Rectal smooth muscle tissue (tissue), 1 donor: ENCODE results near the gene METTL24.
"Not testable (repeated sequence)": the region's sequence is repeated elsewhere in the genome, so short reads cannot be mapped to it uniquely, and the experiment has no call there.

Experiments
- H3K27ac ChIP-seq: one replicate; pipeline ENCODE4 v1.7.0; 2013; ENCODE audit warnings: low read depth, low read length, inconsistent platforms
- H3K27me3 ChIP-seq: one replicate; pipeline ENCODE4 v1.7.0; 2013; ENCODE audit warnings: low read length; ENCODE audit not compliant: control insufficient read depth, insufficient read depth
- H3K36me3 ChIP-seq: one replicate; pipeline ENCODE4 v1.7.0; 2013; ENCODE audit warnings: low read length; ENCODE audit not compliant: control insufficient read depth, insufficient read depth
- H3K4me1 ChIP-seq: one replicate; pipeline ENCODE4 v1.7.0; 2013; ENCODE audit warnings: low read length; ENCODE audit not compliant: control insufficient read depth, insufficient read depth
- H3K4me3 ChIP-seq: one replicate; pipeline ENCODE4 v1.7.0; 2013; ENCODE audit warnings: low read length
- H3K9ac ChIP-seq: one replicate; pipeline ENCODE4 v1.7.0; 2013; ENCODE audit warnings: low read length

METTL24 gene

GRCh38 chr6:110317646-110318045, 40.5 kb downstream of the METTL24 start:
- H3K4me3 ChIP-seq: no peak overlapping the region
- H3K27ac ChIP-seq: no peak overlapping the region
- H3K9ac ChIP-seq: no peak overlapping the region
- H3K36me3 ChIP-seq: no peaks in the 10 kb centered on the region
- H3K4me1 ChIP-seq: peaks cover 7% of the 10 kb centered on the region
- no peaks in the 10 kb centered on the region for H3K27me3 ChIP-seq

GRCh38 chr6:110317189-110317588, 41.0 kb downstream of the METTL24 start:
- Histone ChIP-seq H3K36me3 (no peaks in the 10 kb centered on the region), H3K4me1 (peaks cover 3% of the 10 kb centered on the region), H3K9ac (no peak overlapping the region), H3K27me3 (no peaks in the 10 kb centered on the region), H3K4me3 (no peak overlapping the region), H3K27ac (no peak overlapping the region)

DNA sequence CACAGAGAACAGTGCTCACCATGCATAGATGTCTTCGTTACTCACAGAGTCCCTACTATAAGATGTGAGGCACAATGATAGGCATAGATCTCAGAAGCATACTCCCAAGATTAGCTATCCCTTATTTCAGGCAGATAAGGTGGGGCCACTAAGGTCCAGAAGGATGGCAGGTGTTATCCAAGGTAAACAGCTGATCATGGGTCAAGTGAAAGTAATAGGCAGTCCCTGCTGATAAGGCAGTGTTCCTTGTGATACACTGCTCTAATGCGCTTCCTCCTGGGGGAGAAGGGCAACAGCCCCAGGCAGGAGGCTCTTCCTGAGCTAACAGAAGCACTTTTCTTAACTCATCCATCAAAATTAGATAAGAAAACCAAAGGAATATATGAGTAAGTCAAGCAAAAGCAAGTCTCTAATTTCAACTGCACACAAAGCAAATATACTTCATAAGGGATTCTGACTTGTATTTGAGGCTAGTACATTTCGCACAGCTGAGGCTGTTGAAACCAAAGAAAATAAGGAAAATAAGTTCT, 42.2 kb downstream of the METTL24 start:
- no peaks in the 10 kb centered on the region for H3K27me3 ChIP-seq
- no peak overlapping the region for H3K4me3 ChIP-seq
- no peak overlapping the region for H3K9ac ChIP-seq
- no peaks in the 10 kb centered on the region for H3K36me3 ChIP-seq
- no peak overlapping the region for H3K27ac ChIP-seq
- H3K4me1 ChIP-seq: no peaks in the 10 kb centered on the region

DNA sequence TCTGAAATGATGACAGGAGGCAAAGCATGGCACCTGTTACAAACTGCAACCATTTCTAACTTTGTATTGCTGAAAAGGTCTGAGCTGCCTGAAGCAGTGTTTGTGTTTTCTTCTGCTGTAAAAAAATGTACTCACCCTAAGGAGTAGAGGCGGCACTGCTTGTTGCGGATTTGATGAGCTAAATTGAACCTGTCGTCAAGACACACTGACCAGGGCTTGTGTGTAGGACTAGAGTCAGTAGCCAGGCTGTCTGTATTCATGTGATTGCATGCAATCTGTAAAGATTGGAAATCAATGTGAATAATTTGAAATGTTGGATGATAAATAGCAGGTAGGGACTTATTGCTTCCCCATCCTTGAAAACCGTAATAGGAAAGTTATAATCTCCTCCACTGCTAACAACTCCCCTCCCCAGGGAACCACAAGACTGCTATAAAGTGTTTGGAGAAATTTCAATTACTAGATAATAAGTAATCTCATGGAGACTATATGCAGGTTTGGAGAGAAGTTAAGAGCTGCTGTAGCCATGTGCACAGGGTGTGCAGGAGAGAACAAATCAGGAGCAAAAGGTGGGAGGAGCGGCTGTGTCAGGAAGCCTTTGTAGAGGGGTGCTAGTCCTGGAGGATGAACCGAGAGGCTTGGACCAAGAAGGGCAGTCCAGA, 42.8 kb downstream of the METTL24 start:
- H3K27ac ChIP-seq: no peak overlapping the region
- no peak overlapping the region for H3K4me3 ChIP-seq
- no peaks in the 10 kb centered on the region for H3K36me3 ChIP-seq
- H3K9ac ChIP-seq: no peak overlapping the region
- H3K4me1 ChIP-seq: no peaks in the 10 kb centered on the region
- no peaks in the 10 kb centered on the region for H3K27me3 ChIP-seq

DNA sequence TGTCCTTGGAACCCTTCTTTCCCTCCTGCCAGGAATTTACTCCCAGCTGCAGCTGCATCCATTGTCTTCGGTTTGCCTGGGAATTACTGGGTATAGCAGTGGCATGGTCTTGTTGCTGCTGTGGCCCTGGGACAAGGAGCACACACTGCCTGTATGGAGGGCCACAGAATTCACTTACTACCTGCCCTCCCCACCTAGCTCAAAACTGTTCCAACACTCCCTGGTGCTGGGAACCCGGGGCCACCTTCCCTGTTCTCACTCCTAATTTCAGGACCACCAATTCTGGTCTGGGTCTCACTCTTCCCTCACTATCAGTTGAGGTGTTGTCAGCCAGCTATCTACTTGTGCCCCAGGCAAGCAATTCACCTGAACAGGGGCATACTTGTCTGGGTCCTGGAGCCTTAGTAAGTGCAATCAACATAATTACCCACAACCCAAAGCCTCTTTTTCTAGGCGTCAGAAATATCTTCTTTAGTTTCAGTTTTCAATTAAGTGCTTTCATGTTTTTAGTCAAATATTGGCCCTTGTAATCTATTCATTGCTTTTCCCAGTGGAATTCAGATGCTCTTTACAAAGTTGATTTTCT, 47.2 kb downstream of the METTL24 start:
- no peak overlapping the region for H3K27ac ChIP-seq
- H3K4me1 ChIP-seq: no peaks in the 10 kb centered on the region
- no peaks in the 10 kb centered on the region for H3K36me3 ChIP-seq
- no peak overlapping the region for H3K9ac ChIP-seq
- H3K4me3 ChIP-seq: no peak overlapping the region
- H3K27me3 ChIP-seq: no peaks in the 10 kb centered on the region

GRCh38 chr6:110309432-110309831, 48.7 kb downstream of the METTL24 start:
- not testable (repeated sequence) for H3K36me3 ChIP-seq, H3K27me3 ChIP-seq, H3K27ac ChIP-seq, H3K4me3 ChIP-seq, H3K9ac ChIP-seq, H3K4me1 ChIP-seq

- no peak overlapping the region for H3K27ac ChIP-seq
- no peaks in the 10 kb centered on the region for H3K27me3 ChIP-seq
- H3K4me1 ChIP-seq: no peaks in the 10 kb centered on the region
- no peak overlapping the region for H3K9ac ChIP-seq
- H3K36me3 ChIP-seq: no peaks in the 10 kb centered on the region
- H3K4me3 ChIP-seq: no peak overlapping the region
These were observed 50.8 kb downstream of the METTL24 start for GRCh38 chr6:110307368-110307767.

DNA sequence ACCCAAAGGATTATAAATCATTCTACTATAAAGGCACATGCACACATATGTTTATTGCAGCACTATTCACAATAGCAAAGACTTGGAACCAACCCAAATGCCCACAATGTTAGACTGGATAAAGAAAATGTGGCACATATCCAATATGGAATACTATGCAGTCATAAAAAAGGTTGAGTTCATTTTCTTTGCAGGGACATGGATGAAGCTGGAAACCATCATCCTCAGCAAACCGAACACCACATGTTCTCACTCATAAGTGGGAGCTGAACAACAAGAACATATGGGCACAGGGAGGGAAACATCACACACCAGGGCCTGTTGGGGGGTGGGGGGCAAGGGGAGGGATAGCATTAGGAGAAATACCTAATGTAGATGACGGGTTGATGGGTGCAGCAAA, 52.3 kb downstream of the METTL24 start:
- not testable (repeated sequence) for H3K4me1 ChIP-seq, H3K9ac ChIP-seq, H3K27me3 ChIP-seq, H3K27ac ChIP-seq, H3K4me3 ChIP-seq, H3K36me3 ChIP-seq

GRCh38 chr6:110303692-110304091, 54.5 kb downstream of the METTL24 start:
- H3K4me3 ChIP-seq, H3K36me3 ChIP-seq, H3K27me3 ChIP-seq, H3K4me1 ChIP-seq, H3K27ac ChIP-seq, H3K9ac ChIP-seq: not testable (repeated sequence)

DNA sequence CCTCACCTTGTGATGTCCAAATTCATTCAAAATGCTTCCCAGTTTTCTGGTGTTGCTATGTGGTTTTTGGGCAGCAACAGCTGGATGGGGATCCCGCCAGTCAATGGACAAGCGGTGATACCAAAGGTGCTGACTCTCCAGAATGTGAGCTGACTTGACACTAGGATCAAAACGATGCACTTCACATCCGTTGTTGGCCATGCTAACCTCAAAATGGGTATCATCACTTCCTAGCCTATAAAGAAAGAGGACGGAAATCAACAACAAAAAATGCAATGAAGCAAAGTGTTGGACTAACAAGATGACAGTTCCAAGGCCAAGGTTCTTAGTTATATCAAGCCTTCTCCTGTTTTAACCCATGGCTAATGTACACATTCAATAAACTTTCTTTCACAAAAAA, 59.2 kb downstream of the METTL24 start:
- Histone ChIP-seq H3K27ac (no peak overlapping the region), H3K4me1 (peaks cover 4% of the 10 kb centered on the region), H3K27me3 (no peaks in the 10 kb centered on the region), H3K9ac (no peak overlapping the region), H3K36me3 (no peaks in the 10 kb centered on the region), H3K4me3 (no peak overlapping the region)

GRCh38 chr6:110298411-110298810, 59.7 kb downstream of the METTL24 start:
- H3K27me3 ChIP-seq: no peaks in the 10 kb centered on the region
- no peaks in the 10 kb centered on the region for H3K36me3 ChIP-seq
- H3K4me1 ChIP-seq: peaks cover 4% of the 10 kb centered on the region
- H3K4me3 ChIP-seq: no peak overlapping the region
- H3K9ac ChIP-seq: no peak overlapping the region
- no peak overlapping the region for H3K27ac ChIP-seq

GRCh38 chr6:110296241-110297025, 61.7 kb downstream of the METTL24 start:
- H3K27ac ChIP-seq: no peak overlapping the region
- H3K36me3 ChIP-seq: no peaks in the 10 kb centered on the region
- peaks cover 4% of the 10 kb centered on the region for H3K4me1 ChIP-seq
- H3K9ac ChIP-seq: no peak overlapping the region
- no peak overlapping the region for H3K4me3 ChIP-seq
- no peaks in the 10 kb centered on the region for H3K27me3 ChIP-seq
